G401.6 (cell line): ENCODE measurements around the gene LRRC73.
A peak's percentile ranks its signal among the peaks of the same experiment; 100 is the strongest.
"Not testable (repeated sequence)": the region's sequence is repeated elsewhere in the genome, so short reads cannot be mapped to it uniquely, and the experiment has no call there.

ENCODE experiments used
- FAIRE-seq: peaks from 2 replicates; lab custom pipeline; 2012; peaks lifted over from hg19 to GRCh38; lab: Jason Lieb, UNC

Gene LRRC73

GRCh38 chr6:43509984-43510826 is at the start of gene LRRC73:
Gene LRRC73 (minus strand): TSS chr6:43510346. CDS start chr6:43509785, 561 bp downstream.
- no peak for FAIRE-seq

GRCh38 chr6:43559328-43559727 is 49.2 kb upstream of the LRRC73 start:
- FAIRE-seq = no peak

- not testable (repeated sequence) for FAIRE-seq
Measured at GRCh38 chr6:43557620-43558019, 47.5 kb upstream of the LRRC73 start.

- no peak for FAIRE-seq
Measured at GRCh38 chr6:43547222-43547621, 37.1 kb upstream of the LRRC73 start.

- FAIRE-seq = no peak
Measured at GRCh38 chr6:43544461-43544860, 34.3 kb upstream of the LRRC73 start.

- no peak for FAIRE-seq
Measured at GRCh38 chr6:43541774-43542471, 31.8 kb upstream of the LRRC73 start.

- no peak for FAIRE-seq
Measured at GRCh38 chr6:43540507-43540906, 30.4 kb upstream of the LRRC73 start.

- FAIRE-seq = not testable (repeated sequence)
Measured at GRCh38 chr6:43539409-43539808, 29.3 kb upstream of the LRRC73 start.

GRCh38 chr6:43538986-43539385 is 28.8 kb upstream of the LRRC73 start:
- not testable (repeated sequence) for FAIRE-seq

GRCh38 chr6:43532201-43532600 is 22.1 kb upstream of the LRRC73 start:
- no peak for FAIRE-seq

- no peak for FAIRE-seq
Measured at GRCh38 chr6:43524483-43524961, 14.4 kb upstream of the LRRC73 start.

GRCh38 chr6:43523284-43523683 is 13.1 kb upstream of the LRRC73 start:
- FAIRE-seq = no peak

GRCh38 chr6:43522547-43523261 is 12.6 kb upstream of the LRRC73 start:
- no peak for FAIRE-seq

GRCh38 chr6:43521836-43522235 is 11.7 kb upstream of the LRRC73 start:
- FAIRE-seq = no peak

GRCh38 chr6:43520097-43520496 is 10.0 kb upstream of the LRRC73 start:
- FAIRE-seq = no peak

GRCh38 chr6:43517505-43518357 is 7.6 kb upstream of the LRRC73 start:
- no peak for FAIRE-seq

GRCh38 chr6:43516697-43517504 is 6.8 kb upstream of the LRRC73 start, which contains the start of the genes POLR1C and YIPF3:
Gene POLR1C (plus strand): TSS chr6:43517089. CDS start chr6:43517110, 21 bp downstream.
Gene YIPF3 (minus strand): TSS chr6:43516926. CDS start chr6:43516807, 119 bp downstream.
- peak; percentile 95 for FAIRE-seq

GRCh38 chr6:43516367-43516696 is 6.2 kb upstream of the LRRC73 start:
- no peak for FAIRE-seq

- no peak for FAIRE-seq
Measured at GRCh38 chr6:43515808-43516207, 5.7 kb upstream of the LRRC73 start.

GRCh38 chr6:43511824-43512415 is 1.8 kb upstream of the LRRC73 start:
- no peak for FAIRE-seq

- no peak for FAIRE-seq
Measured at GRCh38 chr6:43510827-43511163, 649 bp upstream of the LRRC73 start.
